NCI-H1092 treated with DMSO at 0.1 percent for 48 hours (cell line): ENCODE measurements around the gene RC3H1.
"Not testable (repeated sequence)": the region's sequence is repeated elsewhere in the genome, so short reads cannot be mapped to it uniquely, and the experiment has no call there.

Source experiments
- DNase-seq: peaks from one replicate; lab custom pipeline; 2025; lab: John Stamatoyannopoulos, UW

RC3H1 gene

GRCh38 chr1:173954179-173954578 lies 68.0 kb downstream of the RC3H1 start:
- DNase-seq, result no peak

GRCh38 chr1:173948594-173948993 lies 73.6 kb downstream of the RC3H1 start:
- DNase-seq, result no peak

GRCh38 chr1:173946380-173946921 lies 75.7 kb downstream of the RC3H1 start:
- no peak for DNase-seq

GRCh38 chr1:173937062-173937461 lies 85.1 kb downstream of the RC3H1 start:
- no peak for DNase-seq

GRCh38 chr1:173934440-173934839 lies 87.7 kb downstream of the RC3H1 start:
- DNase-seq, result no peak

- DNase-seq, result not testable (repeated sequence)
These were observed 91.6 kb downstream of the RC3H1 start for GRCh38 chr1:173930541-173930940.

GRCh38 chr1:173925306-173926242 lies 96.6 kb downstream of the RC3H1 start:
- no peak for DNase-seq

GRCh38 chr1:173920861-173921260 lies 101.3 kb downstream of the RC3H1 start:
- DNase-seq, result no peak

GRCh38 chr1:173917635-173918493 lies 104.3 kb downstream of the RC3H1 start:
- DNase-seq, result no peak

GRCh38 chr1:173917149-173917548 lies 105.0 kb downstream of the RC3H1 start, which contains the start of gene SERPINC1:
Gene SERPINC1 (minus strand): TSS chr1:173917327. CDS start chr1:173917259, 68 bp downstream.
- no peak for DNase-seq

- no peak for DNase-seq
These were observed 105.5 kb downstream of the RC3H1 start for GRCh38 chr1:173916667-173917066.

GRCh38 chr1:173915596-173915995 lies 106.6 kb downstream of the RC3H1 start:
- DNase-seq, result no peak

GRCh38 chr1:173914366-173914871 lies 107.7 kb downstream of the RC3H1 start:
- no peak for DNase-seq

- DNase-seq, result no peak
These were observed 109.0 kb downstream of the RC3H1 start for GRCh38 chr1:173913111-173913510.

GRCh38 chr1:173903827-173904531 lies 118.2 kb downstream of the RC3H1 start:
- DNase-seq, result no peak

- no peak for DNase-seq
These were observed 121.2 kb downstream of the RC3H1 start for GRCh38 chr1:173900992-173901391.

- no peak for DNase-seq
These were observed 121.7 kb downstream of the RC3H1 start for GRCh38 chr1:173900427-173900826.

GRCh38 chr1:173894189-173894588 lies 128.0 kb downstream of the RC3H1 start:
- DNase-seq, result no peak

GRCh38 chr1:173893611-173894010 lies 128.5 kb downstream of the RC3H1 start:
- DNase-seq, result no peak

GRCh38 chr1:173889885-173890284 lies 132.3 kb downstream of the RC3H1 start:
- no peak for DNase-seq

- DNase-seq, result no peak
These were observed 133.4 kb downstream of the RC3H1 start for GRCh38 chr1:173888749-173889148.

GRCh38 chr1:173887627-173888026 lies 134.5 kb downstream of the RC3H1 start:
- DNase-seq, result no peak
